Non-pigmented ciliary epithelial cell (primary cell): ENCODE data around the gene FMN1.

Source experiments
- DNase-seq: peaks from one replicate; pipeline ENCODE4 v3.0.0-alpha.2; 2010; ENCODE audit warnings: low read depth

FMN1 gene

GRCh38 chr15:33125894-33126537, 68.5 kb downstream of the FMN1 start:
- DNase-seq: no peak

- no peak for DNase-seq
These were observed 69.7 kb downstream of the FMN1 start for GRCh38 chr15:33124811-33125210.

DNA sequence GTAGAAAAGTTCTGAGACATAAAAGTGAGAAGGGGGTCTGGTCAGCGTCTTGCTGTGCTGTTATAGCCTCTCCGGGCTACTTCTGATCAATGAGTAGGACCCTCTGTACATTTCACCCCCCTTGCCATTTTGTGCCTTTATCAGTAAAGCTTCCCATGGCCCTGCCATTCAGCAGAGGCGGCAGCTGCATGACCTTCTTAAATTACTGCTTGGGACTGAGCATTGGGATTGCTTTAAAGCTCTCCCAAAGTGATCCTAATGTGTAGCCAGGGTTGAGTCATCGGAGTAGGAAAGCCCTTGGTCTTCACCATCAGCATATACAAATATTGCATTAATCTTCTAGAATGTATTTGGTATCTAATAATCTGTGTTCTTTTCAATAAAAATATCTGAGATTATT, 70.2 kb downstream of the FMN1 start:
- DNase-seq: no peak

GRCh38 chr15:33119865-33120264, 74.6 kb downstream of the FMN1 start:
- no peak for DNase-seq

DNA sequence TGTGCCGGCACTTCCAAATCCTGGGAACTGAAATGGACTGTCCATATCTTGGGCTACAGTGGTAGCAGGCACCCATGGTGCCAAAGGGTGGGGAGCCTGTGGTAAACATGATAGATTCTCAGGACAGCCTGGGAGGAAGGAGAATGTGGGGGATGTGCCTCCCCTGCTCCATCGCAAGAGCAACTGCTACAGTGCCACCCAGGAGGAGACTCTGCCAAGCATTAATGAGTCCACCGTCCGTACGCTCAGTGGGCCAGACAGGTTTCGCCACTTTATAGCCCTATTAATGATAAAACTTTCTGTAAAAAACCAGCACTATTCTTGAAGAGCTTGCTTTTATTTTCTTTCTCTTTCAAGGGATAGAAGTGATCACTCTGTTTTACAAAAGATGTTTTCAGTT, 75.2 kb downstream of the FMN1 start:
- DNase-seq: no peak

GRCh38 chr15:33116198-33116597, 78.3 kb downstream of the FMN1 start:
- DNase-seq: no peak

- DNase-seq: no peak
These were observed 79.2 kb downstream of the FMN1 start for GRCh38 chr15:33115191-33115861.

- DNase-seq: no peak
These were observed 80.2 kb downstream of the FMN1 start for GRCh38 chr15:33114374-33114717.

GRCh38 chr15:33113666-33114373, 80.7 kb downstream of the FMN1 start:
- DNase-seq: no peak

DNA sequence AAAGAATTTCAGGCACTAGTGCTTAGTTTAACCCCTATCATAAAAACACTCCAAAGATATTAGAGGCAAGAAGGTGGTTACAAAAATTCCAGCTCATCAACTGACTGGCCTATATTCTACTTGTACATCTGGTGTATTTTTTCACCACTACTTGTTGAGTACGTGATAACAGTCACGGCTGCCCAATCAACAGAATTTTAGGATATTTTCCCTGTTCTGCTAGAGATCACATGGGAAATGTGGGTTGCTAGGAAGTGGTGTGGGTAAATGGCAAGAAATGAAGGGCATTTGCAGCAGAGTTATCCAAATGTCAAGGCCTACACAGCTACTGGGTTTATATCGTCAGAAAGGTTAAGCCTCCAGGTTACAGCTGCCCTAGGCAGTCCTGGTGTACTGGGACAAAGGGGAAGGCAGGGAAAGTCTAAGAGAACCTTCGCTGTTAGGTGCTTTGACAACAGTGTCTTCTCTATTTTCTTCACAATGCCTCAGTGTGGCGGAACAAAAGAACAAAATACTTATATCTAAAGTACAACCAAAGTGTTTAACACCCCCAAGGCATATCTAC, 81.9 kb downstream of the FMN1 start:
- DNase-seq: no peak

GRCh38 chr15:33111041-33111451, 83.5 kb downstream of the FMN1 start:
- no peak for DNase-seq

DNA sequence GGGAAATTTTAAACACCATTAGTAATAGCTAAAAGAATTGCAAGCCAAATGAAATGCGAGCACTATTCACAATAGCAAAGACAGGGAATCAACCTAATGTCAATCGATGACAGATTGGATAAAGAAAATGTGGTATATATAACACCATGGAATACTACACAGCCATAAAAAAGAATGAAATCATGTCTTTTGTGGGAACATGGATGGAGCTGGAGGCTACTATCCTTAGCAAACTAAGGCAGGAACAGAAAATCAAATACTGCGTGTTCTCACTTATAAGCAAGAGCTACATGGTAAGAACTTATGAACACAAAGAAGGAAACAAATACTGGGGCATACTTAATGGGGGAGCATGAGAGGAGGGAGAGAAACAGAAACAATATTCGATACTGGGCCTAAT, 85.2 kb downstream of the FMN1 start:
- no peak for DNase-seq

DNA sequence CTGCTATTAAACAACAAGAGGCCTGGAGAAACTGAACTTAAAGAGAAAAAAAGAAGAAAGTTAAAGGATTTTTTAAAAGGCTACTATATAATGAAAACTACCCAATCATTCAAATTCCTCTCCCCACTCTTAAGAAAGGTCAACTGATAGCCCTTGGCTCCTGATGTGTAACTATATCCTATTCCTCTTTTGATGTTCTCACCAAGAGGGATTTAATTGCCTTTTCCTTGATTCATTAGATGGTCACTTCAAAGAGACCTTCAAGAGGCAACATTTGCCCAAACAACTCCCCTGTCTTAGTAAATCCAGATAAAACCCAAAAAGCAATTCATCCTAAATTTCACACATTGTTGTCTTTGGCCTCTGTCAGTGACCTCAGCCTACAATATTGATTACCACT, 86.0 kb downstream of the FMN1 start:
- no peak for DNase-seq

DNA sequence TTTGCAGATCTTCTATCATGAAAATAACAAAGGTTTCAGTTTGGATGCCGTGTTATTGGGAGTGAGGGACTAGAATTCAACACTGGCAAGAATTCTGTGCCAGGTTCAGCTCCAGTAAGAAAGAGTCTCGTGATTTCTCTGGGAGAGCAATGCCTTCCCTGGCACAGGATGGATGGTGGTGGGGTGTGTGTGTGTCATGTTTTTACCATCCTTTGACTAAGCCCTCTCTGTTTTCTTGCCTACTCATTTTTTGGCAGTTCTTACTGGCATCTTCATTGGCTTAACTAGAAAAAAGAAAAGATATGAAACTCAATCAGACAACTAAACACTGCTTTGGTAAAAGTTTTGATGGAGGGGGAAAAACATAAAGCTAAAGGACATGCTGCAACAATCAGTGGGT, 86.6 kb downstream of the FMN1 start:
- no peak for DNase-seq

DNA sequence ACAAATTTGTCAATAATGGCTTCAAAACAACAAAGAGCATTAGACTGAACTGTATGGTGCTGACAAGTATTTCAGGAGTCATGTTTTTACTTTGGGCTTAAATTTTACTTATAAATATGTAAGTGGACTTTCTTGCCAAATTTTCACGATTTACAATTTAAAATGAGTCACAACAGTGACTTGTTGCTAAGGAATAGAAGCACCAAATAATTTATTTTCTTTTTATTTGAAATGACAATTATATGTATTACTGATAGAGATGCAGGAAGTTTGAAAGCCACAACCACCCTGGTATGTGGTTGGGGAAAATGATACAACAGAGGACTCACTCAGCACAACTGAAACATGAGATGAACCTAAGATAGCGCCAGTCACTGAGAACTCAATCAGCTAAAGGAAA, 90.3 kb downstream of the FMN1 start:
- peak; percentile 72 for DNase-seq

GRCh38 chr15:33101036-33101435, 93.5 kb downstream of the FMN1 start:
- no peak for DNase-seq

- DNase-seq: no peak
These were observed 94.2 kb downstream of the FMN1 start for GRCh38 chr15:33100314-33100713.

- DNase-seq: no peak
These were observed 94.8 kb downstream of the FMN1 start for GRCh38 chr15:33099739-33100138.

DNA sequence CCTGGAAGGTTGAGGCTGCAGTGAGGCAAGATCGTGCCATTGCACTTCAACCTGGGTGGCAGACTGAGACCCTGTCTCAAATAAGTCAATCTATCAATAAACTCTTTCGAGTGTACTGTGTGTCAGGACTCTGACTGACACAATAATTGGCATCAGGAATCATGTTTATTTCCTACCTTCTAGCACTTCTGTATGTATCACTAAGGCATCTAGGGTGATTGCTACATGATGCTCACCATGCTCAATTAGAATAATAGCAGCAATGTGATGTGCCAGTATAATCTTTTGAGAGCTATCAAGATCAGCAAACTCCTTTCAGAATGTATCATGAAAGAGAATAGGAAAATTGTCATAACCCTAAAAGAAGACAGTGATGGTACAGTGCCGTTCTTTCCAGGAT, 95.3 kb downstream of the FMN1 start:
- no peak for DNase-seq

- peak; percentile 76 for DNase-seq
These were observed 96.1 kb downstream of the FMN1 start for GRCh38 chr15:33098094-33099058.

DNA sequence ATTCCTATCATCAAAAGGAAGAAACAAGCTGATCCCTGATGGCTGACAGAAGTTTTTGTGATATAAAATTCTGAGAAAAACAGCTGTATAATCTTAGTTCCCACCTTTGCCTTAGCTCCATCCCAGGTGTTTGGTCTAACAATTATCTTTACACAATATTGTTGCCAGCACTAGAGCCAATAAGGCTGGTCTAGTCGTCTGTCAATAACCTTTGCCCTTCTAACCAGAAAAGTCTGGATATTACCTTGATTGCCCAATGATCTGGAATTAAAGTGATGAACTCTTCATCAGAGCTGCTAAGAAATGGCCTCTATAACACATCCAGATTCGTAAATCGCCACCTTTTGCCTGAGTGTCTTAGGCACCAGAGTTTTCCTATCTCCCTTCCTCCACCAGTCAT, 98.4 kb downstream of the FMN1 start:
- DNase-seq: no peak

GRCh38 chr15:33095641-33096040, 98.9 kb downstream of the FMN1 start:
- DNase-seq: no peak
